ENCODE data around the gene FUCA1.

DNA sequence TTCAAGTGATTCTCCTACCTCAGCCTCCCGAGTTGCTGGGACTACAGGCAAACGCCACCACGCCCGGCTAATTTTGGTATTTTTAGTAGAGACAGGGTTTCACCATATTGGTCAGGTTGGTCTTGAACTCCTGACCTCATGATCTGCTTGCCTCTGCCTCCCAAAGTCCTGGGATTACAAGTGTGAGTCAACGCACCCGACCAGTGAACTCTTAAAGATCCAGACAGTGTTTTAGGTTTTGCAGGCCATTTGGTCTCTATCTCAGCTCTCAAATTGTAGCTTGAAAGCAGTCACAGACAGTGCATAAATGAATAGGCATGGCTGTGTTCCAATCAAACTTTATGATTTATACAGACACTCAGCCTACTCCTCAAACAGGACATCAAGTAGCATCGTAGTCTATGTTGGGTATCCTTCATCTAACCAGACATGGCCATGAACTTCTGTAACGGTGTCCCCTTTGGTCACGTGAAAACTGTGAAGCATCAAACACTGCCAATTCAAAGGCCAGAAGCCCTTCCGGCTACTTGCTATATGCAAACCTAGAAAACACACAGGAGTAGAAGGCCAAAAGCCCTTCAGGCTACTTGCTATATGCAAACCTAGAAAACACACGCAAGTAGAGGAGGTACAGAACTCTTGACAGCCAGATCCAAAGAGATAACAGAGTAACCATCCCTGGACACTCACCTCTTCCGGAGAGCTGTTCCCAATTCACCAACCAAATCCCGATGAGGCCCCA is 3.1 kb downstream of the FUCA1 start:
- TF ChIP-seq, protein P1, sequence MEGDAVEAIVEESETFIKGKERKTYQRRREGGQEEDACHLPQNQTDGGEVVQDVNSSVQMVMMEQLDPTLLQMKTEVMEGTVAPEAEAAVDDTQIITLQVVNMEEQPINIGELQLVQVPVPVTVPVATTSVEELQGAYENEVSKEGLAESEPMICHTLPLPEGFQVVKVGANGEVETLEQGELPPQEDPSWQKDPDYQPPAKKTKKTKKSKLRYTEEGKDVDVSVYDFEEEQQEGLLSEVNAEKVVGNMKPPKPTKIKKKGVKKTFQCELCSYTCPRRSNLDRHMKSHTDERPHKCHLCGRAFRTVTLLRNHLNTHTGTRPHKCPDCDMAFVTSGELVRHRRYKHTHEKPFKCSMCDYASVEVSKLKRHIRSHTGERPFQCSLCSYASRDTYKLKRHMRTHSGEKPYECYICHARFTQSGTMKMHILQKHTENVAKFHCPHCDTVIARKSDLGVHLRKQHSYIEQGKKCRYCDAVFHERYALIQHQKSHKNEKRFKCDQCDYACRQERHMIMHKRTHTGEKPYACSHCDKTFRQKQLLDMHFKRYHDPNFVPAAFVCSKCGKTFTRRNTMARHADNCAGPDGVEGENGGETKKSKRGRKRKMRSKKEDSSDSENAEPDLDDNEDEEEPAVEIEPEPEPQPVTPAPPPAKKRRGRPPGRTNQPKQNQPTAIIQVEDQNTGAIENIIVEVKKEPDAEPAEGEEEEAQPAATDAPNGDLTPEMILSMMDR (IDR thresholded peaks at IDR 0.05), result no peak
- TF ChIP-seq EP300 (IDR thresholded peaks at IDR 0.05) (no peak), POLR2A (IDR thresholded peaks at IDR 0.05) (no peak)

All from gastroesophageal sphincter (tissue), 3 donors.